Measurements from ENCODE around the gene TANGO2. TPM values are rescaled to one million over a fixed set of nuclear protein-coding genes. Genes with fewer than 3 reads are reported as not detected.
A peak's percentile ranks its signal among the peaks of the same experiment; 100 is the strongest.

The TANGO2 gene
- total RNA-seq, 1 donor, result 43.8 TPM

- no peak overlapping the region for H2AFZ ChIP-seq (ENCODE audit: low read length)
- DNase-seq (ENCODE audit: insufficient read length, low spot score, missing footprints), result peak; percentile 65
- peaks cover 11% of the 10 kb centered on the region for H3K36me3 ChIP-seq (ENCODE audit: insufficient read depth, low read length)
- peaks cover 7% of the 10 kb centered on the region for H3K4me1 ChIP-seq (ENCODE audit: insufficient read depth, low read length)
- peaks cover 78% of the 10 kb centered on the region for H3K79me2 ChIP-seq (ENCODE audit: insufficient read depth, low read length)
- no peak for TF ChIP-seq CTCF (IDR thresholded peaks at IDR 0.05; ENCODE audit: extremely low read depth, low read depth, low read length)
- no peak overlapping the region for H3K27ac ChIP-seq (ENCODE audit: low read depth, low read length)
- H3K9me3 ChIP-seq (ENCODE audit: low read depth, low read length), result no peaks in the 10 kb centered on the region
- H3K27me3 ChIP-seq (ENCODE audit: insufficient read depth, low read length), result no peaks in the 10 kb centered on the region
- no peak overlapping the region for H3K4me3 ChIP-seq (ENCODE audit: insufficient read depth, low read length)
- H4K20me1 ChIP-seq (ENCODE audit: insufficient read depth, low read length), result peaks cover 70% of the 10 kb centered on the region
- H3K4me2 ChIP-seq (ENCODE audit: insufficient read depth, low read length), result no peak overlapping the region
Observed at GRCh38 chr22:20029550-20030225, 8.8 kb downstream of the TANGO2 start.

GRCh38 chr22:20031732-20032406, 11.0 kb downstream of the TANGO2 start:
- no peak overlapping the region for H3K4me3 ChIP-seq (ENCODE audit: insufficient read depth, low read length)
- no peak overlapping the region for H2AFZ ChIP-seq (ENCODE audit: low read length)
- no peak overlapping the region for H3K4me2 ChIP-seq (ENCODE audit: insufficient read depth, low read length)
- peaks cover 79% of the 10 kb centered on the region for H3K79me2 ChIP-seq (ENCODE audit: insufficient read depth, low read length)
- H4K20me1 ChIP-seq (ENCODE audit: insufficient read depth, low read length), result peaks cover 64% of the 10 kb centered on the region
- peak; percentile 48 for DNase-seq (ENCODE audit: insufficient read length, low spot score, missing footprints)
- H3K36me3 ChIP-seq (ENCODE audit: insufficient read depth, low read length), result peaks cover 13% of the 10 kb centered on the region
- no peaks in the 10 kb centered on the region for H3K9me3 ChIP-seq (ENCODE audit: low read depth, low read length)
- peaks cover 7% of the 10 kb centered on the region for H3K4me1 ChIP-seq (ENCODE audit: insufficient read depth, low read length)
- no peak for TF ChIP-seq CTCF (IDR thresholded peaks at IDR 0.05; ENCODE audit: extremely low read depth, low read depth, low read length)
- no peaks in the 10 kb centered on the region for H3K27me3 ChIP-seq (ENCODE audit: insufficient read depth, low read length)
- H3K27ac ChIP-seq (ENCODE audit: low read depth, low read length), result no peak overlapping the region

- Histone ChIP-seq H3K9me3 (ENCODE audit: low read depth, low read length) (no peaks in the 10 kb centered on the region), H3K4me1 (ENCODE audit: insufficient read depth, low read length) (peaks cover 7% of the 10 kb centered on the region), H2AFZ (ENCODE audit: low read length) (no peak overlapping the region), H4K20me1 (ENCODE audit: insufficient read depth, low read length) (peaks cover 62% of the 10 kb centered on the region), H3K27ac (ENCODE audit: low read depth, low read length) (no peak overlapping the region), H3K4me3 (ENCODE audit: insufficient read depth, low read length) (no peak overlapping the region), H3K36me3 (ENCODE audit: insufficient read depth, low read length) (peaks cover 19% of the 10 kb centered on the region), H3K79me2 (ENCODE audit: insufficient read depth, low read length) (peaks cover 79% of the 10 kb centered on the region), H3K4me2 (ENCODE audit: insufficient read depth, low read length) (no peak overlapping the region), H3K27me3 (ENCODE audit: insufficient read depth, low read length) (no peaks in the 10 kb centered on the region)
- no peak for TF ChIP-seq CTCF (IDR thresholded peaks at IDR 0.05; ENCODE audit: extremely low read depth, low read depth, low read length)
- DNase-seq (ENCODE audit: insufficient read length, low spot score, missing footprints), result peak; percentile 77
Observed at GRCh38 chr22:20032407-20032991, 11.6 kb downstream of the TANGO2 start.

All from osteoblast (primary cell).